A549 (cell line): Measurements from ENCODE around the gene RPL10. TPM values are rescaled to one million over a fixed set of nuclear protein-coding genes. Genes with fewer than 3 reads are reported as not detected.

Source experiments
- BCL3 ChIP-seq: fragments of >200 bp; sonication (Bioruptor Twin); formaldehyde crosslinking; IDR thresholded peaks from 3 replicates; pipeline ENCODE4 v1.6.1; 2016
- CBX2 ChIP-seq: fragments of 200-600 bp; sonication (generic); IDR thresholded peaks from 2 replicates; pipeline ENCODE4 v1.6.1; 2016; ENCODE audit warnings: low read depth, mild to moderate bottlenecking, borderline replicate concordance
- CBX8 ChIP-seq: fragments of 200-600 bp; sonication (generic); IDR thresholded peaks from 2 replicates; pipeline ENCODE4 v1.6.1; 2016
- CEBPB ChIP-seq, 2 experiments: fragments of >200 bp in 1 of 2; sonication (Bioruptor Twin) in 1 of 2; formaldehyde crosslinking in 1 of 2; IDR thresholded peaks; 2 replicates each; pipeline ENCODE4 v1.6.1; 2012 to 2016
- EHMT2 ChIP-seq: fragments of 200-600 bp; sonication (generic); IDR thresholded peaks from 2 replicates; pipeline ENCODE4 v1.6.1; 2016; ENCODE audit warnings: antibody characterized with exemption, low read depth, mild to moderate bottlenecking, moderate library complexity
- ESRRA ChIP-seq: fragments of 150-350 bp; IDR thresholded peaks from 2 replicates; pipeline ENCODE4 v1.6.1; 2014; ENCODE audit warnings: mild to moderate bottlenecking, low read length, borderline replicate concordance
- FOSB ChIP-seq: fragments of 250-450 bp; sonication (Bioruptor Pico); IDR thresholded peaks from 2 replicates; pipeline ENCODE4 v1.5.0; 2020; ENCODE audit warnings: mild to moderate bottlenecking, moderate library complexity
- FOSL2 ChIP-seq, 2 experiments: fragments of 450-650 bp in 1 of 2; fragments of >200 bp in 1 of 2; sonication (Bioruptor Twin) in 1 of 2; formaldehyde crosslinking; IDR thresholded peaks; 2 replicates each; pipeline versions ENCODE4 v1.5.0 to v1.6.1; 2016 to 2020; ENCODE audit warnings: mild to moderate bottlenecking in 1 of 2, moderate library complexity in 1 of 2
- FOXS1 ChIP-seq: fragments of 250-450 bp; sonication (Bioruptor Pico); IDR thresholded peaks from 2 replicates; pipeline ENCODE4 v1.5.0; 2020; ENCODE audit warnings: mild to moderate bottlenecking, moderate library complexity
- HDAC2 ChIP-seq: fragments of 200-600 bp; sonication (generic); IDR thresholded peaks from 2 replicates; pipeline ENCODE4 v1.6.1; 2016
- HEYL ChIP-seq: fragments of 250-450 bp; sonication (Bioruptor Pico); IDR thresholded peaks from 2 replicates; pipeline ENCODE4 v1.8.0; 2021; ENCODE audit warnings: mild to moderate bottlenecking, moderate library complexity
- HOXA7 ChIP-seq: fragments of 250-450 bp; sonication (Bioruptor Pico); IDR thresholded peaks from 2 replicates; pipeline ENCODE4 v1.5.0; 2020; ENCODE audit warnings: mild to moderate bottlenecking, moderate library complexity
- HOXB13 ChIP-seq: fragments of 250-450 bp; sonication (Bioruptor Pico); IDR thresholded peaks from 2 replicates; pipeline ENCODE4 v1.5.0; 2020; ENCODE audit warnings: low read depth, mild to moderate bottlenecking, moderate library complexity
- HOXB5 ChIP-seq: fragments of 250-450 bp; sonication (Bioruptor Pico); IDR thresholded peaks from 2 replicates; pipeline ENCODE4 v1.5.0; 2020; ENCODE audit warnings: mild to moderate bottlenecking, moderate library complexity
- JUN ChIP-seq, 2 experiments: fragments of >200 bp; sonication (Bioruptor Twin); formaldehyde crosslinking; IDR thresholded peaks; 2 replicates in 1 of 2; 3 replicates in 1 of 2; pipeline ENCODE4 v1.6.1; 2016 to 2017
- JUNB ChIP-seq: fragments of >200 bp; sonication (Bioruptor Twin); formaldehyde crosslinking; IDR thresholded peaks from 2 replicates; pipeline ENCODE4 v1.6.1; 2016
- MAFK ChIP-seq: fragments of 450-650 bp; IDR thresholded peaks from 2 replicates; pipeline ENCODE4 v1.6.1; 2014; ENCODE audit not compliant: partially characterized antibody
- MAZ ChIP-seq: fragments of 150-350 bp; IDR thresholded peaks from 2 replicates; pipeline ENCODE4 v1.6.1; 2014; ENCODE audit warnings: antibody characterized with exemption, low read depth, low read length, borderline replicate concordance
- MYC ChIP-seq: IDR thresholded peaks from 2 replicates; pipeline ENCODE4 v1.6.1; 2012; ENCODE audit warnings: mild to moderate bottlenecking, inconsistent platforms, low read length, improper control_type of control experiment, borderline replicate concordance
- NPAS2 ChIP-seq: fragments of 250-450 bp; sonication (Bioruptor Pico); IDR thresholded peaks from 2 replicates; pipeline ENCODE4 v1.8.0; 2022; ENCODE audit warnings: mild to moderate bottlenecking, moderate library complexity, borderline replicate concordance
- PBX3 ChIP-seq: IDR thresholded peaks from 2 replicates; pipeline ENCODE4 v1.6.1; 2012
- PHF8 ChIP-seq: fragments of 200-600 bp; sonication (generic); IDR thresholded peaks from 2 replicates; pipeline ENCODE4 v1.6.1; 2016; ENCODE audit warnings: low read depth, mild to moderate bottlenecking, antibody characterized with exemption, moderate library complexity, borderline replicate concordance
- POLR2A ChIP-seq: IDR thresholded peaks from 2 replicates; pipeline ENCODE4 v1.6.1; 2012; ENCODE audit warnings: mild to moderate bottlenecking, low read length
- RAD21 ChIP-seq, 2 experiments: fragments of >200 bp in 1 of 2; sonication (Bioruptor Twin) in 1 of 2; formaldehyde crosslinking in 1 of 2; IDR thresholded peaks in 1 of 2; conservative IDR thresholded peaks in 1 of 2; 2 replicates in 1 of 2; 3 replicates in 1 of 2; pipeline ENCODE4 v1.6.1; 2012 to 2018; ENCODE audit warnings: inconsistent platforms in 1 of 2
- RARB ChIP-seq: fragments of 250-450 bp; sonication (Bioruptor Pico); IDR thresholded peaks from 2 replicates; pipeline ENCODE4 v1.8.0; 2021; ENCODE audit warnings: mild to moderate bottlenecking, moderate library complexity
- RCOR1 ChIP-seq: fragments of 150-350 bp; IDR thresholded peaks from 2 replicates; pipeline ENCODE4 v1.6.1; 2014; ENCODE audit warnings: antibody characterized with exemption, low read length, low read depth
- RFX5 ChIP-seq: fragments of 450-650 bp; IDR thresholded peaks from 2 replicates; pipeline ENCODE4 v1.7.1; 2014; ENCODE audit warnings: antibody characterized with exemption, mild to moderate bottlenecking, moderate library complexity
- RNF2 ChIP-seq: fragments of 200-600 bp; sonication (generic); IDR thresholded peaks from 2 replicates; pipeline ENCODE4 v1.6.1; 2016; ENCODE audit warnings: low read depth, mild to moderate bottlenecking, antibody characterized with exemption, moderate library complexity, borderline replicate concordance
- TFCP2L1 ChIP-seq: fragments of 250-450 bp; sonication (Bioruptor Pico); IDR thresholded peaks from 2 replicates; pipeline ENCODE4 v1.5.0; 2021; ENCODE audit warnings: mild to moderate bottlenecking
- TP53 ChIP-seq: fragments of 250-450 bp; sonication (Bioruptor Pico); IDR thresholded peaks from 2 replicates; pipeline ENCODE4 v1.5.0; 2021; ENCODE audit warnings: mild to moderate bottlenecking, moderate library complexity
- USF2 ChIP-seq: fragments of 450-650 bp; IDR thresholded peaks from 2 replicates; pipeline ENCODE4 v1.6.1; 2014; ENCODE audit warnings: antibody characterized with exemption
- ZC3H11A ChIP-seq: fragments of 450-650 bp; IDR thresholded peaks from 2 replicates; pipeline ENCODE4 v1.6.1; 2014; ENCODE audit warnings: antibody characterized with exemption, mild to moderate bottlenecking
- ZSCAN20 ChIP-seq: fragments of 250-450 bp; sonication (Bioruptor Pico); IDR thresholded peaks from 2 replicates; pipeline ENCODE4 v1.8.0; 2022; ENCODE audit warnings: mild to moderate bottlenecking, moderate library complexity
- polyA plus RNA-seq, 4 experiments: library from polyadenylated mRNA; depleted of rRNA in 3 of 4; stranded (reverse); fragments of >200 nt; fragmentation: RNase III in 1 of 4; extraction: RNeasy Plus Mini Kit Qiagen cat#74134 plus additional on column Dnase treatment in 1 of 4; gene quantifications; 2 replicates in 3 of 4; 3 replicates in 1 of 4; pipeline ENCODE4 v1.2.3, GENCODE V29; 2011 to 2017
- TF ChIP-seq, protein P1 (sequence below): fragments of >200 bp; sonication (Bioruptor Twin); formaldehyde crosslinking; IDR thresholded peaks from 3 replicates; pipeline ENCODE4 v1.5.1; 2016
- TF ChIP-seq, protein P2 (sequence below): IDR thresholded peaks from 2 replicates; pipeline ENCODE4 v1.6.1; 2012
- TF ChIP-seq, protein P3 (sequence below): fragments of 250-450 bp; sonication (Bioruptor Pico); IDR thresholded peaks from 2 replicates; pipeline ENCODE4 v1.5.0; 2020; ENCODE audit warnings: low read depth, mild to moderate bottlenecking, moderate library complexity
- TF ChIP-seq, protein P4 (sequence below): IDR thresholded peaks from 2 replicates; pipeline ENCODE4 v1.6.1; 2012; ENCODE audit warnings: low read depth, borderline replicate concordance

Gene RPL10
- polyA plus RNA-seq, 2 of the 4 experiments (the other 2 are of a cell fraction), result 3,216 to 4,804 TPM

GRCh38 chrX:154371017-154371788 is 27.0 kb upstream of the RPL10 start (continued):
- TF ChIP-seq FOSB (no peak), BCL3 (peak; percentile 89), MAFK (no peak), HDAC2 (no peak), PHF8 (peak; percentile 96), USF2 (no peak), EHMT2 (no peak), ZC3H11A (no peak), CEBPB (IDR thresholded peaks at IDR 0.05) (no peak), FOXS1 (no peak), FOSL2 (IDR thresholded peaks at IDR 0.05) (no peak), FOSL2 (CRISPR knock-in tag; IDR thresholded peaks at IDR 0.05) (peak; percentile 31; the same call in 1 of the 2 replicates), CBX8 (no peak), RCOR1 (no peak), RAD21 (conservative IDR thresholded peaks at IDR 0.05 in 1 of 2, IDR thresholded peaks at IDR 0.05 in 1 of 2) (no peak), ESRRA (no peak), RARB (CRISPR knock-in tag) (peak; percentile 75; the same call in 1 of the 2 replicates), JUN (IDR thresholded peaks at IDR 0.05) (peak; percentile 79 to 97; a peak in 4 of 5 replicates), TFCP2L1 (CRISPR knock-in tag) (0 out of 2 replicates have a peak, but pooled peaks have one; percentile 33), HOXB5 (no peak), RNF2 (no peak), TP53 (CRISPR knock-in tag) (peak; percentile 81; the same call in 1 of the 2 replicates), ZSCAN20 (CRISPR knock-in tag) (no peak), HOXA7 (CRISPR knock-in tag) (no peak), MAZ (peak; percentile 90; the same call in 1 of the 2 replicates), RFX5 (no peak), PBX3 (peak; percentile 62), HEYL (no peak), POLR2A (peak; percentile 100), NPAS2 (no peak), MYC (no peak), CBX2 (no peak), JUNB (no peak), HOXB13 (CRISPR knock-in tag) (no peak)
- TF ChIP-seq, protein P1, sequence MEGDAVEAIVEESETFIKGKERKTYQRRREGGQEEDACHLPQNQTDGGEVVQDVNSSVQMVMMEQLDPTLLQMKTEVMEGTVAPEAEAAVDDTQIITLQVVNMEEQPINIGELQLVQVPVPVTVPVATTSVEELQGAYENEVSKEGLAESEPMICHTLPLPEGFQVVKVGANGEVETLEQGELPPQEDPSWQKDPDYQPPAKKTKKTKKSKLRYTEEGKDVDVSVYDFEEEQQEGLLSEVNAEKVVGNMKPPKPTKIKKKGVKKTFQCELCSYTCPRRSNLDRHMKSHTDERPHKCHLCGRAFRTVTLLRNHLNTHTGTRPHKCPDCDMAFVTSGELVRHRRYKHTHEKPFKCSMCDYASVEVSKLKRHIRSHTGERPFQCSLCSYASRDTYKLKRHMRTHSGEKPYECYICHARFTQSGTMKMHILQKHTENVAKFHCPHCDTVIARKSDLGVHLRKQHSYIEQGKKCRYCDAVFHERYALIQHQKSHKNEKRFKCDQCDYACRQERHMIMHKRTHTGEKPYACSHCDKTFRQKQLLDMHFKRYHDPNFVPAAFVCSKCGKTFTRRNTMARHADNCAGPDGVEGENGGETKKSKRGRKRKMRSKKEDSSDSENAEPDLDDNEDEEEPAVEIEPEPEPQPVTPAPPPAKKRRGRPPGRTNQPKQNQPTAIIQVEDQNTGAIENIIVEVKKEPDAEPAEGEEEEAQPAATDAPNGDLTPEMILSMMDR, result no peak
- TF ChIP-seq, protein P2, sequence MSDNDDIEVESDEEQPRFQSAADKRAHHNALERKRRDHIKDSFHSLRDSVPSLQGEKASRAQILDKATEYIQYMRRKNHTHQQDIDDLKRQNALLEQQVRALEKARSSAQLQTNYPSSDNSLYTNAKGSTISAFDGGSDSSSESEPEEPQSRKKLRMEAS, result peak; percentile 93
- TF ChIP-seq, protein P3, sequence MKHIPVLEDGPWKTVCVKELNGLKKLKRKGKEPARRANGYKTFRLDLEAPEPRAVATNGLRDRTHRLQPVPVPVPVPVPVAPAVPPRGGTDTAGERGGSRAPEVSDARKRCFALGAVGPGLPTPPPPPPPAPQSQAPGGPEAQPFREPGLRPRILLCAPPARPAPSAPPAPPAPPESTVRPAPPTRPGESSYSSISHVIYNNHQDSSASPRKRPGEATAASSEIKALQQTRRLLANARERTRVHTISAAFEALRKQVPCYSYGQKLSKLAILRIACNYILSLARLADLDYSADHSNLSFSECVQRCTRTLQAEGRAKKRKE (CRISPR knock-in tag), result no peak
- TF ChIP-seq, protein P4, sequence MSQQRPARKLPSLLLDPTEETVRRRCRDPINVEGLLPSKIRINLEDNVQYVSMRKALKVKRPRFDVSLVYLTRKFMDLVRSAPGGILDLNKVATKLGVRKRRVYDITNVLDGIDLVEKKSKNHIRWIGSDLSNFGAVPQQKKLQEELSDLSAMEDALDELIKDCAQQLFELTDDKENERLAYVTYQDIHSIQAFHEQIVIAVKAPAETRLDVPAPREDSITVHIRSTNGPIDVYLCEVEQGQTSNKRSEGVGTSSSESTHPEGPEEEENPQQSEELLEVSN, result no peak
